ENCODE measurements around the gene SOX15. TPM values are rescaled to one million over a fixed set of nuclear protein-coding genes. Genes with fewer than 3 reads are reported as not detected.

The SOX15 gene
- total RNA-seq, 2 donors from 2014 or later, result 0.58 to 0.84 TPM

GRCh38 chr17:7562208-7562605 lies 27.7 kb downstream of the SOX15 start:
- DNase-seq (no peak), ATAC-seq (no peak)
- intact Hi-C loops (cut with DNase I, micrococcal nuclease), result no loop called here

- ATAC-seq (peak; percentile 56), DNase-seq (peak; percentile 88 to 93)
- intact Hi-C loops (cut with DNase I, micrococcal nuclease), result loop anchor here in 1 of 2 donors (2.0 kb wide), 1 partner anchor 47 kb away; no protein-coding TSS in a partner anchor
Observed at GRCh38 chr17:7561589-7562207, 28.2 kb downstream of the SOX15 start, which contains the start of gene SENP3. Gene SENP3 (plus strand): TSS chr17:7561919. CDS start chr17:7563077, 1,158 bp downstream.

- peak; percentile 57 for ATAC-seq
- intact Hi-C loops (cut with DNase I, micrococcal nuclease), result loop anchor here in 1 of 2 donors (2.0 kb wide), 1 partner anchor 46 kb away; no protein-coding TSS in a partner anchor
- DNase-seq, result peak; percentile 94 to 96
Observed at GRCh38 chr17:7561028-7561575, 28.8 kb downstream of the SOX15 start.

- ATAC-seq, result peak; percentile 41
- intact Hi-C loops (cut with DNase I, micrococcal nuclease), result loop anchor here in 1 of 2 donors (2.0 kb wide), 1 partner anchor 46 kb away; no protein-coding TSS in a partner anchor
- DNase-seq, result peak; percentile 80 to 88
Observed at GRCh38 chr17:7560172-7561027, 29.5 kb downstream of the SOX15 start.

GRCh38 chr17:7559320-7560171 lies 30.3 kb downstream of the SOX15 start:
- DNase-seq (peak; percentile 71 to 80), ATAC-seq (no peak)
- intact Hi-C loops (cut with DNase I, micrococcal nuclease), result loop anchor here in 1 of 2 donors (2.0 kb wide), 1 partner anchor 45 kb away; no protein-coding TSS in a partner anchor

GRCh38 chr17:7558544-7559319 lies 31.2 kb downstream of the SOX15 start, which contains the start of gene TNFSF13:
Gene TNFSF13 (plus strand): TSS chr17:7558750. CDS start chr17:7559040, 290 bp downstream.
- peak; percentile 42 for ATAC-seq
- intact Hi-C loops (cut with DNase I, micrococcal nuclease), result no loop called here
- peak; percentile 74 to 76 for DNase-seq

- ATAC-seq (peak; percentile 67), DNase-seq (peak; percentile 91 to 97)
- intact Hi-C loops (cut with DNase I, micrococcal nuclease), result no loop called here
Observed at GRCh38 chr17:7557775-7558543, 31.9 kb downstream of the SOX15 start.

GRCh38 chr17:7557147-7557764 lies 32.6 kb downstream of the SOX15 start:
- DNase-seq (peak; percentile 68 to 83), ATAC-seq (peak; percentile 46)
- intact Hi-C loops (cut with DNase I, micrococcal nuclease), result no loop called here

GRCh38 chr17:7556627-7557026 lies 33.3 kb downstream of the SOX15 start:
- intact Hi-C loops (cut with DNase I, micrococcal nuclease), result no loop called here
- peak; percentile 40 for ATAC-seq
- DNase-seq, result peak; percentile 72 to 76

- DNase-seq (no peak), ATAC-seq (no peak)
- intact Hi-C loops (cut with DNase I, micrococcal nuclease), result no loop called here
Observed at GRCh38 chr17:7555320-7555948, 34.5 kb downstream of the SOX15 start.

- ATAC-seq (no peak), DNase-seq (no peak)
- intact Hi-C loops (cut with DNase I, micrococcal nuclease), result no loop called here
Observed at GRCh38 chr17:7553356-7553755, 36.5 kb downstream of the SOX15 start.

GRCh38 chr17:7552621-7553051 lies 37.3 kb downstream of the SOX15 start:
- intact Hi-C loops (cut with DNase I, micrococcal nuclease), result no loop called here
- no peak for DNase-seq
- ATAC-seq, result no peak

GRCh38 chr17:7551396-7551795 lies 38.5 kb downstream of the SOX15 start:
- ATAC-seq (no peak), DNase-seq (no peak)
- intact Hi-C loops (cut with DNase I, micrococcal nuclease), result no loop called here

GRCh38 chr17:7550344-7550743 lies 39.5 kb downstream of the SOX15 start:
- no peak for DNase-seq
- intact Hi-C loops (cut with DNase I, micrococcal nuclease), result no loop called here
- ATAC-seq, result no peak

- intact Hi-C loops (cut with DNase I, micrococcal nuclease), result no loop called here
- peak; percentile 74 for ATAC-seq
- peak; percentile 63 to 72 for DNase-seq
Observed at GRCh38 chr17:7549401-7550055, 40.4 kb downstream of the SOX15 start.

Data from left colon (tissue), 2 donors.